Measurements from ENCODE around the gene SHISAL2A.

Gene SHISAL2A

DNA sequence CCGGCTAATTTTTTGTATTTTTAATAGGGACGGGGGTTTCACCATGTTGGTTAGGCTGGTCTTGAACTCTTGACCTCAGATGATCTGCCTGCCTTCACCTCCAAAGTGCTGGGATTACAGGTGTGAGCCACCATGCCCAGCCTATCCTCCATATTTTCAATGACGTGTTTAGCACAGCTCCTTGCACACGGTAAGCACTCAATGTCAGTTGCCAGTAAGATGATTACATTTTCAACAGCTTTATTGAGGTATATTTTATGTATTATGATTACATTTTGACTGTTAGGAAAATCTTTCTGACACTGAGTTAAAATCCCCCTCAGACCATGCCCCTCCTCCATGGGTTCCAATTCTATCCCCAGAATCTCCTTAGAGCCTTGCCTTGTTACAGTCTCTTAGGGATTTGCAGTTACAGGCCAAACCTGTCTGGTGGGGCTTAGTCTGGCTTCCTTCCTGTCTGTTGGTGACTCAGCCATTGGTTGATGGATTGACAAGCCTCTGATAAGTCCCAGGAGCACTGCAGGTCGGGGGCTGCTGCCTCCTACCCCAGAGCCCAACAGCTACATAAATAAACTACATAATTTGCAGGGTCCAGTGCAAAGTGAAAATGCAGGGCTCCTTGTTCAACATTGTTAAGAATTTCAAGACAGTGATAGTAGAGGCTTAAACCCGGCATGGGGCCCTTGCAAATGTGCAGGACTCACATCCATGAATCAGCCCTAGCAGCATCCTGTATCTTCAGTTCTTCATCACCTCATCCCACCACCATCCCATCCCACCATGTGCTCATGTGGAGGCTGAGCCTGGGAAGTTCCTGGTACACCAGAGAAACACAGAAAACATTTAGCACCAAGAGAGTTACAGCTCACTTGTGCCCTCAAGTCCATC is 41.8 kb downstream of the SHISAL2A start:
- no peak for TF ChIP-seq FOXM1 (IDR thresholded peaks at IDR 0.05; ENCODE audit: borderline replicate concordance, low read depth)
- TF ChIP-seq CEBPB (IDR thresholded peaks at IDR 0.05): no peak
- TF ChIP-seq EP300 (IDR thresholded peaks at IDR 0.05; ENCODE audit: borderline replicate concordance): no peak
- TF ChIP-seq ZBTB7A (IDR thresholded peaks at IDR 0.05; ENCODE audit: low read depth): no peak
- TF ChIP-seq, protein P1, sequence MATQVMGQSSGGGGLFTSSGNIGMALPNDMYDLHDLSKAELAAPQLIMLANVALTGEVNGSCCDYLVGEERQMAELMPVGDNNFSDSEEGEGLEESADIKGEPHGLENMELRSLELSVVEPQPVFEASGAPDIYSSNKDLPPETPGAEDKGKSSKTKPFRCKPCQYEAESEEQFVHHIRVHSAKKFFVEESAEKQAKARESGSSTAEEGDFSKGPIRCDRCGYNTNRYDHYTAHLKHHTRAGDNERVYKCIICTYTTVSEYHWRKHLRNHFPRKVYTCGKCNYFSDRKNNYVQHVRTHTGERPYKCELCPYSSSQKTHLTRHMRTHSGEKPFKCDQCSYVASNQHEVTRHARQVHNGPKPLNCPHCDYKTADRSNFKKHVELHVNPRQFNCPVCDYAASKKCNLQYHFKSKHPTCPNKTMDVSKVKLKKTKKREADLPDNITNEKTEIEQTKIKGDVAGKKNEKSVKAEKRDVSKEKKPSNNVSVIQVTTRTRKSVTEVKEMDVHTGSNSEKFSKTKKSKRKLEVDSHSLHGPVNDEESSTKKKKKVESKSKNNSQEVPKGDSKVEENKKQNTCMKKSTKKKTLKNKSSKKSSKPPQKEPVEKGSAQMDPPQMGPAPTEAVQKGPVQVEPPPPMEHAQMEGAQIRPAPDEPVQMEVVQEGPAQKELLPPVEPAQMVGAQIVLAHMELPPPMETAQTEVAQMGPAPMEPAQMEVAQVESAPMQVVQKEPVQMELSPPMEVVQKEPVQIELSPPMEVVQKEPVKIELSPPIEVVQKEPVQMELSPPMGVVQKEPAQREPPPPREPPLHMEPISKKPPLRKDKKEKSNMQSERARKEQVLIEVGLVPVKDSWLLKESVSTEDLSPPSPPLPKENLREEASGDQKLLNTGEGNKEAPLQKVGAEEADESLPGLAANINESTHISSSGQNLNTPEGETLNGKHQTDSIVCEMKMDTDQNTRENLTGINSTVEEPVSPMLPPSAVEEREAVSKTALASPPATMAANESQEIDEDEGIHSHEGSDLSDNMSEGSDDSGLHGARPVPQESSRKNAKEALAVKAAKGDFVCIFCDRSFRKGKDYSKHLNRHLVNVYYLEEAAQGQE (IDR thresholded peaks at IDR 0.05; ENCODE audit: low read depth): no peak
- TF ChIP-seq, protein P2, sequence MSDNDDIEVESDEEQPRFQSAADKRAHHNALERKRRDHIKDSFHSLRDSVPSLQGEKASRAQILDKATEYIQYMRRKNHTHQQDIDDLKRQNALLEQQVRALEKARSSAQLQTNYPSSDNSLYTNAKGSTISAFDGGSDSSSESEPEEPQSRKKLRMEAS (IDR thresholded peaks at IDR 0.05): no peak
- TF ChIP-seq CREB1 (IDR thresholded peaks at IDR 0.05; ENCODE audit: low read depth): no peak
- TF ChIP-seq TCF12 (IDR thresholded peaks at IDR 0.05; ENCODE audit: low read depth): no peak
- no peak for TF ChIP-seq TAF1 (IDR thresholded peaks at IDR 0.05; ENCODE audit: low read depth)
- TF ChIP-seq, protein P3, sequence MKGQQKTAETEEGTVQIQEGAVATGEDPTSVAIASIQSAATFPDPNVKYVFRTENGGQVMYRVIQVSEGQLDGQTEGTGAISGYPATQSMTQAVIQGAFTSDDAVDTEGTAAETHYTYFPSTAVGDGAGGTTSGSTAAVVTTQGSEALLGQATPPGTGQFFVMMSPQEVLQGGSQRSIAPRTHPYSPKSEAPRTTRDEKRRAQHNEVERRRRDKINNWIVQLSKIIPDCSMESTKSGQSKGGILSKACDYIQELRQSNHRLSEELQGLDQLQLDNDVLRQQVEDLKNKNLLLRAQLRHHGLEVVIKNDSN (IDR thresholded peaks at IDR 0.05): no peak
- no peak for TF ChIP-seq RAD21 (IDR thresholded peaks at IDR 0.05; ENCODE audit: low read depth)
- TF ChIP-seq TEAD4 (IDR thresholded peaks at IDR 0.05): no peak
- no peak for TF ChIP-seq YY1 (IDR thresholded peaks at IDR 0.05; ENCODE audit: low read depth)
- no peak for TF ChIP-seq NFIC (IDR thresholded peaks at IDR 0.05)

DNA sequence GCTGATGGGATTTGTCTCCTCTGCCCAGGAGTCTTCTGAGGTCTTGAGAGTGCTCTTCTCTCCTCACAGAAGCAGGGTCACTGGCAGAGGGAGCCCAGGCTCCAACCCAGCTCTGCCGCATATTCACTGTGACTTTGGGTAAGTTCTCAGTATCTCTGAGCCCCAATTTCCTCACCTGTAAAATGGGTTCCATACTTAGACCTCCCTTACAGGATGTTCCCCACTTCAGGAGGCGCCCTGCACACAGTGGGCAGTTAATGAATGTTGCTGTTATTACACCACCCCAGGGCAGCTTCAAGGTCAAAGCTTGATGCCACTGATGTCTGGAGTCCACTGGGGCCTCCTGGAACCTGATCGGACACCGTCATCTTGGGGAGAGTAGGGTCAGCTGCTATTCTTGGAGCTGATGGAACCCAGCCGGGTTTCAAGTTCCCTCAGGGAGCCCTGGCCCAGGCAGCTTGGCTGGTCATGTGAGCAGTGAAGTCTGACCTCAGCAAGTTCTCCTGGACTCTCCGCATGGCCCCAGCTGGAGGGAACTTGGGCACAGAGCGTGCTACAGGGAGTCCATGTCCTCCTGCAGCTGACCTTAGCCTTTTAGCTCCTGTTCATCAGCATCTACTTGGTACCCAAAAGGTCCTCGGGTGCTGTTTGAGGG is 43.4 kb downstream of the SHISAL2A start:
- TF ChIP-seq, protein P2 (IDR thresholded peaks at IDR 0.05): no peak
- TF ChIP-seq CREB1 (IDR thresholded peaks at IDR 0.05; ENCODE audit: low read depth) (no peak), RAD21 (IDR thresholded peaks at IDR 0.05; ENCODE audit: low read depth) (no peak), ZBTB7A (IDR thresholded peaks at IDR 0.05; ENCODE audit: low read depth) (no peak), TCF12 (IDR thresholded peaks at IDR 0.05; ENCODE audit: low read depth) (no peak), EP300 (IDR thresholded peaks at IDR 0.05; ENCODE audit: borderline replicate concordance) (no peak), EGR1 (IDR thresholded peaks at IDR 0.05) (no peak), CEBPB (IDR thresholded peaks at IDR 0.05) (no peak), TEAD4 (IDR thresholded peaks at IDR 0.05) (no peak), NFIC (IDR thresholded peaks at IDR 0.05) (no peak), FOXM1 (IDR thresholded peaks at IDR 0.05; ENCODE audit: borderline replicate concordance, low read depth) (no peak), TAF1 (IDR thresholded peaks at IDR 0.05; ENCODE audit: low read depth) (no peak), YY1 (IDR thresholded peaks at IDR 0.05; ENCODE audit: low read depth) (no peak)
- TF ChIP-seq, protein P1 (IDR thresholded peaks at IDR 0.05; ENCODE audit: low read depth): no peak
- TF ChIP-seq, protein P3 (IDR thresholded peaks at IDR 0.05): no peak

DNA sequence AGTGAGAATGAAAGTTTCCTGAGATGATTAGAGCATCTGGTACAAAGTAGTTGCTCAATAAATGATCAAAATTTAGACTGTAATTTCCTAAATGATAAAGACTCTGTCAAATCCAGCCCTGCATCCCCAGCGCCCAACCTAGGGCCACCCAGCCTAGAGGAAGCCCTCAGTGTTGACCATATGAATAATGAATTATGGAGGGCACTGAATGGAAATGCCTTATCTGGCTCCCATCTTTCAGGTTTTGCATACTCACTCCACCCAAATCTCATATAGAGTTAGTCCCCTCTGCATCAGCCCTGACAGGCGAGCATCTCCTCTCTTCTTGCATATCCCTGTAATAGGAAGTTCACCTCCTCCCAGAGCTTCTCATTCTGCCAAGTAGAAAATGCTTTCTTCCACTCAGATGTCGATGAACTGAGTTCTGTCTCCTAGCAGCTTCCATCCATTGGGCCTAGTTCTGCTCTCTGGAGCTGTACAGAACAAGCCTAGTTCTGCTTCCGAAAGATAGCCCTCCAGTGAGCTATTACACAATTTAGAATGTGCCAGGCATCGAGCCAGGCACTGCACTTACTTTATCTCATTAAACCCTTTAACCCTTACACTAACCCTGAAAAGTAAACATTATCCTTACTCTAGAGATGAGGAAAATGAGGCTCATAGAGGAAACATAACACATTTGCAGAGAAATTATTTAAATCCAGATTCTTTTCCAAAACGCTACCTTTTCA is 44.3 kb downstream of the SHISAL2A start:
- TF ChIP-seq TCF12 (IDR thresholded peaks at IDR 0.05; ENCODE audit: low read depth) (no peak), RAD21 (IDR thresholded peaks at IDR 0.05; ENCODE audit: low read depth) (no peak), ZBTB7A (IDR thresholded peaks at IDR 0.05; ENCODE audit: low read depth) (no peak), TAF1 (IDR thresholded peaks at IDR 0.05; ENCODE audit: low read depth) (no peak), EGR1 (IDR thresholded peaks at IDR 0.05) (no peak), CREB1 (IDR thresholded peaks at IDR 0.05; ENCODE audit: low read depth) (no peak), FOXM1 (IDR thresholded peaks at IDR 0.05; ENCODE audit: borderline replicate concordance, low read depth) (no peak), CEBPB (IDR thresholded peaks at IDR 0.05) (no peak), EP300 (IDR thresholded peaks at IDR 0.05; ENCODE audit: borderline replicate concordance) (no peak), TEAD4 (IDR thresholded peaks at IDR 0.05) (no peak), YY1 (IDR thresholded peaks at IDR 0.05; ENCODE audit: low read depth) (no peak), NFIC (IDR thresholded peaks at IDR 0.05) (no peak)
- TF ChIP-seq, protein P1 (IDR thresholded peaks at IDR 0.05; ENCODE audit: low read depth): no peak
- TF ChIP-seq, protein P2 (IDR thresholded peaks at IDR 0.05): no peak
- TF ChIP-seq, protein P3 (IDR thresholded peaks at IDR 0.05): no peak
